Measurements from ENCODE around the gene ACSS2.
"Not testable (repeated sequence)": the region's sequence is repeated elsewhere in the genome, so short reads cannot be mapped to it uniquely, and the experiment has no call there.

ACSS2 gene

DNA sequence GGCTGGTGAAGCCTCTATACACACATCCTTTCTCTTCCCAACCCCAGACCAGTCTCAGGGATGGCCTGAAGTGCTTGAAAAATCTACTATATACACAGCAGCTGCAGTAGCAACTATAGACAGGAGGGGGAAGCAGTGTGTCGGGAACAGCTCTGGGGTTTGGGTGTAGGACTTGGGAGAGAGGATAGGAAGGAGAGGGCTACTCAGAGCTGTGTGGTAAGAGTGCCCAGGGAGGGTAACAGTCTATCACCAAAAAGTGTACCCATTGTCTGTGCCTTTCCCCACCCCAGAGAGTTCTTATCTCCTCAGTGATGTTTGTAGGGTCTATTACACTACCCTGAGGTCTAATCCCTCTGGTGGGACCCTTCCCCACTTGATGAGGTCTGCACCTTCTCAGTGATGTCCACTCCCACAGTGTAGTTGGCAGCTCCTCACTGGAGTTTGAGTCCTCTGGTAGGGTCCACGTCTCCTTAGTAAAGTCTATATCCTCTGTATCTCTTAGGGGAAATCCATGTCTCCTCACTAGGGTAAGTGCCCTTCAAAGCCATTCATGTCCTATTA, 2.2 kb upstream of the ACSS2 start:
- peak; percentile 72 for DNase-seq (ENCODE audit: low spot score)

DNA sequence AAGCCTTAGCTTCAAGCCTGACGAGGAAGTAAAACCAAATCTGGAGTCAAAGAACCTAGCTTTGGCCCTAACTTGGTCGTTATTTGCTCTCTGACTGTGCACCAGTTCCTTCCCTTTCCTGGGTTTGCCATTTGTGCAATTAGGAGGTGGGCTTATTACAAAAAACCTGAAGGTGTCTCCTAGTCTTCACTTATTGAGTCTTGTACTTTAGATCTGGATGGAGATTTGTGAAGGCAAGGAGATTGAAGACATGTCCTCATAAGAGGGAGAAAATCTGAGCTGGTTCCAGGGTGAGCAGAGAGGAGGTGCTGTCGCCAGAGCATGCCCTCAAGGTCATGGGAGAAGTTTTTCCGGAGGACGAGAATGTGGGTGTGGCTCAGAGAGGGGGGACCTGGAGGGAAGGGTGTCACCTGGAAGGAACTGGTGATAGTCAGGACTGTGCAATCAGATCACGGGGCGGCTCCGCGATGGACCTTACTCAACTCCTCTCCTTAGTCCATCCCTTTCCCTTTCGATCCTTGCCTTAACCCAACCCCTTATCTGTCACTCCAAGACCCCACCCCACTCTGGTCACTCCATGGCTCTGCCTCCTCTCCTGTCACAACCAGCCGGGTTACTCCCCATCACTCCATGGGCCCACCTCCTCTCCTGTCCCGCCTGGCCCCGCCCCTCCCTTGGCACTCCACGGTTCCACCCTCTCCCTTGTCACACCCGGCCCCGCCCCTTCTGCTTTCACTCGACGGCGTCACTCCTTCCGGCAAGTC, 588 bp upstream of the ACSS2 start:
- DNase-seq (ENCODE audit: low spot score), result peak; percentile 88

DNA sequence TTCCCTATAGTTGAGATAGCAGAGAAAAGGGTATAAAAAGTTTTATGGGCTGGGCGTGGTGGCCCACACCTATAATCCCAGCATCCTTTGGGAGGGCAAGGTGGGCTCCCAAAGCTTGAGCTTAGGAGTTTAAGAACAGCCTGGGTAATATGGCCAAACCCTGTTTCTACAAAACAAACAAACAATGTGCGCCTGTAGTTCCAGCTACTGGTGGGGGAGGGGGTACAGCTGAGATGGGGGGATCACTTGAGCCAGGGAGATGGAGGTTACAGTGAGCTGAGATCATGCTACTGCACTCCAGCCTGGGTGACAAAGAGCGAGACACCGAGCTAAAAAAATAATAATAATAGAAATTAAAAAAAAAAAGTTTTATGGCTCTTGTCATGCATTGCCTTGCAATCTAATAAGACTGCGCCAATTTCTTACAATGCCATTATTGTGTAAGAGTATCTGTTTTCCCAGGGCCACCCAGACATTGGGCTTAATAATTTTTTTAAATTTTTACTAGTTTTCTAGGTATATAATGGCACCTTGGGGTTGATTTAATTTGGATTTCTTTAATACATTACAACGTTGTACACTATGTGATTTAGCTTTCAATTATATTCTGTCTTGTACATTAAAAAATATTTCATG, 3.9 kb downstream of the ACSS2 start:
- no peak for DNase-seq (ENCODE audit: low spot score)

DNA sequence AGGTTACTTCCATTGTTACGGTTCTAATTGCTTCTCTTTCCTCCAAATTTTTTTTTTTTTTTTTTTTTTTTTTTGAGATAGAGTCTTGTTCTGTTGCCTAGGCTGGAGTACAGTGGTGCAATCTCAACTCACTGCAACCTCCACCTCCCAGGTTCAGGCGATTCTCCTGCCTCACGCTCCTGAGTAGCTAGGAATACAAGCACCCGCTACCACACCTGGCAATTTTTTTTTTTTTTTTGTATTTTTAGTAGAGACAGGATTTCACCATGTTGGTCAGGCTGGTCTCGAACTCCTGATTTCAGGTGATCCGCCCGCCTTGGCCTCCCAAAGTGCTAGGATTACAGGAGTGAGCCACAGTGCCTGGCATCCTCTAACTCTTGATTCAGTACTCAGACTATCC, 4.6 kb downstream of the ACSS2 start:
- not testable (repeated sequence) for DNase-seq (ENCODE audit: low spot score)

- DNase-seq (ENCODE audit: low spot score), result no peak
Measured at GRCh38 chr20:34881689-34882088, 5.3 kb downstream of the ACSS2 start.

GRCh38 chr20:34883087-34883688, 6.8 kb downstream of the ACSS2 start:
- no peak for DNase-seq (ENCODE audit: low spot score)

DNA sequence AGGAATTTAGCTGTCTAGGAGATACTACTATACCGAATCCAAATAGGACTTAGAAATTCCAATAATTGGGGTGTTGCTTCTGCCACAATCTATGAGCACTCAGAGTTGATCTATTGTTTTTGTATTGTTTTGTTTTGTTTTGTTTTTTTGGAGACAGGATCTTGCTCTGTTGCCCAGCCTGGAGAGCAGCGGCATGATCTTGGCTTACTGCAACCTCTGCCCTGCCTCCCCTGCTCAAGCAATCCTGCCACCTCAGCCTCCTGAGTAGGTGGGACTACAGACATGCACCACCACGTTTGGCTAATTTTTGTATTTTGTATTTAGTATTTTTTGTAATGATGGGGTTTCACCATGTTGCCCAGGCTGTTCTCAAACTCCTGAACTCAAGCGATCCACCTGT, 7.4 kb downstream of the ACSS2 start:
- no peak for DNase-seq (ENCODE audit: low spot score)

DNA sequence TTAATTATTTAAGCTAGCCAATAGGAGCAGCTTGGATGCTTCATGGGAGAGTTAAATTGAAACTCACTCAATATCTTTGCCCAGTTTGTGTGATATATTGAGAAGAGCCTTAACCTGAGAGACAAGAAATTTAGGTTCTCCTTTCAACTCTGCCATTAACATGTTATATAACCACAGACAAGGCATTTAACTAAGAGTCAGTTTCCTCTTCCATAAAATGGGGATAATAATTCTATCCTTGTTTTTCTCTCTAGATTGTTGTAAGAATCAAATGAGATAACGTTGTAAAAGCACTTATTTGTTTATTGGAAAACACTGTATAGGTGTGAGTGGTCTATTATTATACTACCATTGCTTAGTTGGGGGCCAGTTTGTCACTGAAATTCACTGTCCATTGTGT, 7.8 kb downstream of the ACSS2 start:
- no peak for DNase-seq (ENCODE audit: low spot score)

GRCh38 chr20:34886122-34886521, 9.7 kb downstream of the ACSS2 start:
- no peak for DNase-seq (ENCODE audit: low spot score)

- no peak for DNase-seq (ENCODE audit: low spot score)
Measured at GRCh38 chr20:34887023-34887422, 10.6 kb downstream of the ACSS2 start.

- DNase-seq (ENCODE audit: low spot score), result no peak
Measured at GRCh38 chr20:34888468-34888867, 12.1 kb downstream of the ACSS2 start.

- no peak for DNase-seq (ENCODE audit: low spot score)
Measured at GRCh38 chr20:34891166-34892062, 15.0 kb downstream of the ACSS2 start.

DNA sequence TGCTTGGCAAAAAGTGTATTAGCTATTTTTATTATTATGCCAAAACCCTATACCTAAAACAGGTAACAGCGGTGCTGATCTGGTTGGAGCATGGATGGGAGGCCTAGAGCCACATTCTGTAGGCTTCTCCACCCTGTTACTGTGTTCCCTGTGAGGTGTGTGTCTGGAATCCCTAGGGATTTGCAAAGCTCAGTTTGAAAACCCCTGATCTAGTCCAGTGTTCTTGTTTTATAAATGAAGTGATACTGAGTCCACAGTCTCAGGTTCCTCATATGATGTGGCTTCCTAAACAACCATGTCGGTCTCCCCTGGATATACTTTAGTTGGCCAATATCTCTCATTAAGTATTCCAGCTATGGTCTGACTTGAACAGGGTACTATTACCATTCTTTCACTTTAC, 16.3 kb downstream of the ACSS2 start:
- no peak for DNase-seq (ENCODE audit: low spot score)

GRCh38 chr20:34894723-34895122, 18.3 kb downstream of the ACSS2 start:
- no peak for DNase-seq (ENCODE audit: low spot score)

- DNase-seq (ENCODE audit: low spot score), result no peak
Measured at GRCh38 chr20:34895465-34895864, 19.1 kb downstream of the ACSS2 start.

- DNase-seq (ENCODE audit: low spot score), result no peak
Measured at GRCh38 chr20:34896086-34896621, 19.7 kb downstream of the ACSS2 start.

DNA sequence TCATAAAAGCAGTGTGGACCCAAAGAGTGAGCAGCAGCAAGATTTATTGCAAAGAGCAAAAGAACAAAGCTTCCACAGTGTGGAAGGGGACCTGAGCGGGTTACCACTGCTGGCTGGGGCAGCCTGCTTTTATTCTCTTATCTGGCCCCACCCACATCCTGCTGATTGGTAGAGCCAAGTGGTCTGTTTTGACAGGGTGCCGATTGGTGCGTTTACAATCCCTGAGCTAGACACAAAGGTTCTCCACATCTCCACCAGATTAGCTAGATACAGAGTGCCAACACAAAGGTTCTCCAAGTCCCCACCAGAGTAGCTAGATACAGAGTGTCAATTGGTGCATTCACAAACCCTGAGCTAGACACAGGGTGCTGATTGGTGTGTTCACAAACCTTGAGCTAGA, 21.7 kb downstream of the ACSS2 start:
- DNase-seq (ENCODE audit: low spot score), result not testable (repeated sequence)

- not testable (repeated sequence) for DNase-seq (ENCODE audit: low spot score)
Measured at GRCh38 chr20:34898731-34899130, 22.3 kb downstream of the ACSS2 start.

GRCh38 chr20:34904202-34904621, 27.8 kb downstream of the ACSS2 start:
- DNase-seq (ENCODE audit: low spot score), result no peak

DNA sequence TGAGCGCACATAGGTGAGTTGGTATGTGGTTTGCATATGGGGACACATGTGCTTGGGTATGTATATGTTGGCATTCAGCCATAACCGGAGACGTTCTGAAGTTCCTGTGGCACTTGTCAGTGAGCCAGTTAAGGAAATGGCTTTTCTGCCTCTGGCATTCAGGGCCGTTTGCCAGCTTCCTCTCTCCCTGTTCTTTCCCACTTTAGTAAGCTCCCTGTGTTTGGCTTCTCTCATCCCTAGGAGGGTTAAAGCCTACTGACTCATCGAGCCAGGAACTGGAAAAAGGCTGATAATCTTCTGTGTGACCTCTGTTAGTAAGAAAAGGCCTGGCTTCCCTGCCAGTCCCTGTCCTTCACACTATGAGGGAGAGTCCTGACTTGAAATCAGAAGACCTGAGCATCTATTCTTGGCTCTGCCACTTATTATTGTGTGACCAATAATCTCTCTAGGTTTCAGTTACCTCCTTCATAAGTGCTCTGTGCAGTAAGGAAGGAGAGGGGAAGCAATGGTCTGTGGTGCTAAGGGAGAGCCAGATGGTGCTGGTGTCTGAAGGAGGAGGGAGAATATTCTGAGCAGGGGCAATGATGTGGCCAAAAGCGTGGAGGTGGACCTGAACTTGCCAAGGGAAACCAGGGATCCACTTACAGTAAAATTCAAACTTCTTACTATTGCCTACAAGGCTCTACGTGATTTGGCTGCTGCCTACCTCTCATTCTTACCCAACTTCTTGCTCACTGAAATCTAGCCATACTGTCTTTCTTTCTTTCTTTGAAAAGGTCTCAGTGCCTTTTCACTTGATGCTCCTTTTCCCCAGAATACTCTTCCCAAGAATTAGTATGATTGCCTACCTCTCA, 31.4 kb downstream of the ACSS2 start:
- DNase-seq (ENCODE audit: low spot score), result peak; percentile 18

DNA sequence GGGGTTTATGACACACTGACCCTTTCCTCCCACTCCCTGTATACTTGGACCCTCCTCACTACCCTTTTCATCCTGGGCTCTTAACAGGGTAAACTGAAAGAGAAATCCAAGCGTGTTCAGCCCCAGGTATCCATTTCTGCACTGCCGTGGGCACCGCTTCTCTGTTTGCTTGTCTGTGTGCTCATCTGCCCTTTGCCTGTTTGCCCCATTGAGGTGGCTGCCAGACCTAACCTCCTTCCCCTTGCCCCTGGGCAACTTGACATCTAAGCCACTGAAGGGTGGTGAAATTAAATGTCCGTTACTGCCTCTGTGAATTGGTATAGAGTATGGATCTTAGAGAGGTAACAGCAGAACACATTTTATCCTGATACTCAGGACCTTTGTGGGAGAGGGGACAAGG, 38.7 kb downstream of the ACSS2 start:
- DNase-seq (ENCODE audit: low spot score), result no peak
